ENCODE data around the gene HELT.
"Not testable (repeated sequence)": the region's sequence is repeated elsewhere in the genome, so short reads cannot be mapped to it uniquely, and the experiment has no call there.

Gene HELT
- 0 reads per million in 4 experiments for total RNA-seq

GRCh38 chr4:185017964-185018772 lies at the start of gene HELT:
HELT (plus strand) TSS chr4:185018490; CDS start chr4:185018929, 439 bp downstream.
- DNase-seq: no peak

- no peak for DNase-seq
Observed at GRCh38 chr4:184968784-184969201, 49.5 kb upstream of the HELT start.

GRCh38 chr4:184969610-184970009 lies 48.7 kb upstream of the HELT start:
- DNase-seq: no peak

GRCh38 chr4:184972991-184973390 lies 45.3 kb upstream of the HELT start:
- DNase-seq: no peak

- DNase-seq: not testable (repeated sequence)
Observed at GRCh38 chr4:184976348-184976747, 41.9 kb upstream of the HELT start.

- no peak for DNase-seq
Observed at GRCh38 chr4:184977747-184978146, 40.5 kb upstream of the HELT start.

- no peak for DNase-seq
Observed at GRCh38 chr4:184978211-184978610, 40.1 kb upstream of the HELT start.

GRCh38 chr4:184979461-184980124 lies 38.7 kb upstream of the HELT start:
- no peak for DNase-seq

GRCh38 chr4:184980261-184980660 lies 38.0 kb upstream of the HELT start:
- no peak for DNase-seq

GRCh38 chr4:184983672-184984356 lies 34.5 kb upstream of the HELT start:
- peak; percentile 42 for DNase-seq

- DNase-seq: no peak
Observed at GRCh38 chr4:184987493-184988031, 30.7 kb upstream of the HELT start.

GRCh38 chr4:184988611-184989010 lies 29.7 kb upstream of the HELT start:
- DNase-seq: no peak

GRCh38 chr4:184989283-184989682 lies 29.0 kb upstream of the HELT start:
- not testable (repeated sequence) for DNase-seq

GRCh38 chr4:184990131-184990530 lies 28.2 kb upstream of the HELT start:
- not testable (repeated sequence) for DNase-seq

GRCh38 chr4:184991860-184992259 lies 26.4 kb upstream of the HELT start:
- DNase-seq: no peak

GRCh38 chr4:184992422-184992821 lies 25.9 kb upstream of the HELT start:
- DNase-seq: no peak

GRCh38 chr4:184993247-184993646 lies 25.0 kb upstream of the HELT start:
- DNase-seq: no peak

GRCh38 chr4:184994010-184994622 lies 24.2 kb upstream of the HELT start:
- no peak for DNase-seq

- no peak for DNase-seq
Observed at GRCh38 chr4:184994623-184995010, 23.7 kb upstream of the HELT start.

GRCh38 chr4:184997656-184998055 lies 20.6 kb upstream of the HELT start:
- DNase-seq: not testable (repeated sequence)

GRCh38 chr4:185002784-185003183 lies 15.5 kb upstream of the HELT start:
- DNase-seq: no peak

GRCh38 chr4:185003596-185004351 lies 14.5 kb upstream of the HELT start:
- no peak for DNase-seq

Data from effector CD8-positive, alpha-beta T cell (primary cell).